22Rv1 (cell line): Measurements from ENCODE around the gene DNAJC7.

ENCODE experiments used
- CTCF ChIP-seq: fragments of 450-650 bp; IDR thresholded peaks from 2 replicates; pipeline ENCODE4 v1.5.1; 2017; ENCODE audit warnings: mild to moderate bottlenecking
- ZFX ChIP-seq: fragments of 450-650 bp; IDR thresholded peaks from 2 replicates; pipeline ENCODE4 v1.6.1; 2017; ENCODE audit warnings: antibody characterized with exemption, borderline replicate concordance

GRCh38 chr17:42016941-42017865, at the start of gene DNAJC7:
- TF ChIP-seq CTCF: peak; percentile 12; the same call in 1 of the 2 replicates
- no peak for TF ChIP-seq ZFX
